Measurements from ENCODE around the gene TADA2B.
"Not testable (repeated sequence)": the region's sequence is repeated elsewhere in the genome, so short reads cannot be mapped to it uniquely, and the experiment has no call there.

TADA2B gene

GRCh38 chr4:7078025-7078424 lies 34.9 kb downstream of the TADA2B start:
- DNase-seq (ENCODE audit: low read depth in 1 of 2, low spot score in 1 of 2) = no peak

- not testable (repeated sequence) for DNase-seq (ENCODE audit: low read depth in 1 of 2, low spot score in 1 of 2)
Observed at GRCh38 chr4:7079483-7079882, 36.3 kb downstream of the TADA2B start.

- not testable (repeated sequence) for DNase-seq (ENCODE audit: low read depth in 1 of 2, low spot score in 1 of 2)
Observed at GRCh38 chr4:7079909-7080308, 36.7 kb downstream of the TADA2B start.

GRCh38 chr4:7083597-7084563 lies 40.7 kb downstream of the TADA2B start:
- no peak for DNase-seq (ENCODE audit: low read depth in 1 of 2, low spot score in 1 of 2)

GRCh38 chr4:7084564-7084961 lies 41.4 kb downstream of the TADA2B start:
- not testable (repeated sequence) for DNase-seq (ENCODE audit: low read depth in 1 of 2, low spot score in 1 of 2)

- no peak for DNase-seq (ENCODE audit: low read depth in 1 of 2, low spot score in 1 of 2)
Observed at GRCh38 chr4:7086384-7086783, 43.2 kb downstream of the TADA2B start.

GRCh38 chr4:7087036-7087435 lies 43.9 kb downstream of the TADA2B start:
- DNase-seq (ENCODE audit: low read depth in 1 of 2, low spot score in 1 of 2) = no peak

- no peak for DNase-seq (ENCODE audit: low read depth in 1 of 2, low spot score in 1 of 2)
Observed at GRCh38 chr4:7089213-7089986, 46.2 kb downstream of the TADA2B start.

GRCh38 chr4:7092026-7092425 lies 48.9 kb downstream of the TADA2B start:
- DNase-seq (ENCODE audit: low read depth in 1 of 2, low spot score in 1 of 2) = no peak

- DNase-seq (ENCODE audit: low read depth in 1 of 2, low spot score in 1 of 2) = no peak
Observed at GRCh38 chr4:7094916-7095315, 51.7 kb downstream of the TADA2B start.

- no peak for DNase-seq (ENCODE audit: low read depth in 1 of 2, low spot score in 1 of 2)
Observed at GRCh38 chr4:7095611-7096155, 52.5 kb downstream of the TADA2B start.

- no peak for DNase-seq (ENCODE audit: low read depth in 1 of 2, low spot score in 1 of 2)
Observed at GRCh38 chr4:7096236-7096635, 53.1 kb downstream of the TADA2B start.

- DNase-seq (ENCODE audit: low read depth in 1 of 2, low spot score in 1 of 2) = peak in 1 of 2 donors; percentile 28
Observed at GRCh38 chr4:7101692-7102515, 58.7 kb downstream of the TADA2B start.

GRCh38 chr4:7102516-7102909 lies 59.3 kb downstream of the TADA2B start:
- DNase-seq (ENCODE audit: low read depth in 1 of 2, low spot score in 1 of 2) = not testable (repeated sequence)

GRCh38 chr4:7103031-7103606 lies 59.9 kb downstream of the TADA2B start:
- peak; percentile 62 to 71 for DNase-seq (ENCODE audit: low read depth in 1 of 2, low spot score in 1 of 2)

- DNase-seq (ENCODE audit: low read depth in 1 of 2, low spot score in 1 of 2) = no peak
Observed at GRCh38 chr4:7103607-7104365, 60.6 kb downstream of the TADA2B start.

GRCh38 chr4:7104366-7105031 lies 61.3 kb downstream of the TADA2B start:
- no peak for DNase-seq (ENCODE audit: low read depth in 1 of 2, low spot score in 1 of 2)

GRCh38 chr4:7105276-7105675 lies 62.1 kb downstream of the TADA2B start:
- no peak for DNase-seq (ENCODE audit: low read depth in 1 of 2, low spot score in 1 of 2)
